Measurements from ENCODE around the gene COX4I2.
A peak's percentile ranks its signal among the peaks of the same experiment; 100 is the strongest.

Gene COX4I2

DNA sequence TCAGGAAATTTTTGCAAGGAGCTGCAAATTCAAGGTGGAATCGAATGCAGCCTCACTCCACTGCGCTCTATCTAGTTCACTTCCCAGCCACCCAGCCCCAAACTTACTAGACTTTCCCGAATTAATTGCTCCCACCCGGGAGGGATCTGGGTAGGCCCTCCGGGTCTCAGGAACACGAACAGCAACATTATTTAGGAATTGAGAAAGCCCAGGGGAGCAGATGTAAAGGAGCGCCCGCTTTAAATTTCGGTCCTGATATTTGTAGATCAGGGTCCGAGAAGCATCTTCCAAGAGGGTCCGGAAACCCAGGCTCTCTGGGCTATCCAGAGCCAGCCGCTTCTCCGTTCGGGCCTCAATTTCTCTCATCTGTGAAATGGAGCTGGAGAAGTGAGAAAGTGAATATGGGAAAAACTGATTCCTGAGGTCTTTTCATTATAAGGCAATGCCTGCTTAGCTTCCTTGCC, 33.1 kb upstream of the COX4I2 start:
- DNase-seq (ENCODE audit: low read depth), result no peak
- peak overlapping the region; percentile 97 for H3K4me3 ChIP-seq (replicated peaks; ENCODE audit: low read depth, low read length)
- TF ChIP-seq, protein P1, sequence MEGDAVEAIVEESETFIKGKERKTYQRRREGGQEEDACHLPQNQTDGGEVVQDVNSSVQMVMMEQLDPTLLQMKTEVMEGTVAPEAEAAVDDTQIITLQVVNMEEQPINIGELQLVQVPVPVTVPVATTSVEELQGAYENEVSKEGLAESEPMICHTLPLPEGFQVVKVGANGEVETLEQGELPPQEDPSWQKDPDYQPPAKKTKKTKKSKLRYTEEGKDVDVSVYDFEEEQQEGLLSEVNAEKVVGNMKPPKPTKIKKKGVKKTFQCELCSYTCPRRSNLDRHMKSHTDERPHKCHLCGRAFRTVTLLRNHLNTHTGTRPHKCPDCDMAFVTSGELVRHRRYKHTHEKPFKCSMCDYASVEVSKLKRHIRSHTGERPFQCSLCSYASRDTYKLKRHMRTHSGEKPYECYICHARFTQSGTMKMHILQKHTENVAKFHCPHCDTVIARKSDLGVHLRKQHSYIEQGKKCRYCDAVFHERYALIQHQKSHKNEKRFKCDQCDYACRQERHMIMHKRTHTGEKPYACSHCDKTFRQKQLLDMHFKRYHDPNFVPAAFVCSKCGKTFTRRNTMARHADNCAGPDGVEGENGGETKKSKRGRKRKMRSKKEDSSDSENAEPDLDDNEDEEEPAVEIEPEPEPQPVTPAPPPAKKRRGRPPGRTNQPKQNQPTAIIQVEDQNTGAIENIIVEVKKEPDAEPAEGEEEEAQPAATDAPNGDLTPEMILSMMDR (IDR thresholded peaks at IDR 0.05; ENCODE audit: low read length, missing control alignments), result no peak

DNA sequence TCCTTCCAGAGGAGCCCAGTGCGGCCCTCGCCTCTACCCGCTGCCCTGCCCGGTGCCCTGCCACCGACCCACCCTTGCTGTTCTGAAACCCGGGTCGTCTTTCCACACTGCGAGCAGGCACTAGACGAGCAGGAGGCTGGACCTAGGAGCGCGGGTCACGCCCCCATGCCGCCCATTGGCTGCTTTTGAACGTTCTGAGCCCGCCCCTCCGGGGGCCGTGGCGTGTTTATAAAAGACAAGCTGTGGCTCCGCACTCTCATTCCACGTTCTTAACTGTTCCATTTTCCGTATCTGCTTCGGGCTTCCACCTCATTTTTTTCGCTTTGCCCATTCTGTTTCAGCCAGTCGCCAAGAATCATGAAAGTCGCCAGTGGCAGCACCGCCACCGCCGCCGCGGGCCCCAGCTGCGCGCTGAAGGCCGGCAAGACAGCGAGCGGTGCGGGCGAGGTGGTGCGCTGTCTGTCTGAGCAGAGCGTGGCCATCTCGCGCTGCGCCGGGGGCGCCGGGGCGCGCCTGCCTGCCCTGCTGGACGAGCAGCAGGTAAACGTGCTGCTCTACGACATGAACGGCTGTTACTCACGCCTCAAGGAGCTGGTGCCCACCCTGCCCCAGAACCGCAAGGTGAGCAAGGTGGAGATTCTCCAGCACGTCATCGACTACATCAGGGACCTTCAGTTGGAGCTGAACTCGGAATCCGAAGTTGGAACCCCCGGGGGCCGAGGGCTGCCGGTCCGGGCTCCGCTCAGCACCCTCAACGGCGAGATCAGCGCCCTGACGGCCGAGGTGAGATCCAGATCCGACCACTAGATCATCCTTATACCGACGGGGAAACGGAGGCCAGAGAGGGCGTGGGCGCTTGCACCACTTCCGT, 32.4 kb upstream of the COX4I2 start, which contains the start of gene ID1:
TSS of gene ID1 (plus strand) at position 259 of the 871 bp plus-strand sequence. CDS start at position 358, 99 bp downstream.
- TF ChIP-seq, protein P1 (IDR thresholded peaks at IDR 0.05; ENCODE audit: low read length, missing control alignments), result no peak
- peak within 1 kb of the TSS; percentile 97 for H3K4me3 ChIP-seq (replicated peaks; ENCODE audit: low read depth, low read length)

DNA sequence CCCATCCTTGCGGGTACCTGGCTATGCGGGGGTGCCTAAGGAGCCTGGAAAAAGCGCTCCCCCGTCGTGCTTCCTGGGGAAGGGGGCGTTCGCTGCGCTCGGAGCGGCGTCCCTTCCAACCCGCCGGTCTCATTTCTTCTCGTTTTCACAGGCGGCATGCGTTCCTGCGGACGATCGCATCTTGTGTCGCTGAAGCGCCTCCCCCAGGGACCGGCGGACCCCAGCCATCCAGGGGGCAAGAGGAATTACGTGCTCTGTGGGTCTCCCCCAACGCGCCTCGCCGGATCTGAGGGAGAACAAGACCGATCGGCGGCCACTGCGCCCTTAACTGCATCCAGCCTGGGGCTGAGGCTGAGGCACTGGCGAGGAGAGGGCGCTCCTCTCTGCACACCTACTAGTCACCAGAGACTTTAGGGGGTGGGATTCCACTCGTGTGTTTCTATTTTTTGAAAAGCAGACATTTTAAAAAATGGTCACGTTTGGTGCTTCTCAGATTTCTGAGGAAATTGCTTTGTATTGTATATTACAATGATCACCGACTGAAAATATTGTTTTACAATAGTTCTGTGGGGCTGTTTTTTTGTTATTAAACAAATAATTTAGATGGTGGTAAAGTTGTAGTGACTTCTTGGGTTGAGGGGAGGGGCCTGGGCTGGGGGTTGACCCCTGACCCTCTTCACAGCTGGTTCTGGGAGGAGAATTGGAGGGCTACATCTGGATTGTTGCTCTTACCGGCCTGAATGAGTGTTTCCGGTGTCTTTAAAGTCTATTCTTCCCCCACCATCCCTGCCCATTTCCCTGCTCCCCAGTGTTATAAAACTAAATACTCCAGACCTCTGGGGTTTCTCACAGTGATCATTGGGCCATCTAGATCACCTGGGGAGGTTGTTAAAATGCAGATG, 31.6 kb upstream of the COX4I2 start:
- DNase-seq (ENCODE audit: low read depth), result peak; percentile 37
- TF ChIP-seq, protein P1 (IDR thresholded peaks at IDR 0.05; ENCODE audit: low read length, missing control alignments), result no peak
- H3K4me3 ChIP-seq (replicated peaks; ENCODE audit: low read depth, low read length), result peak overlapping the region; percentile 97

More for the DNA sequence above, 32.4 kb upstream of the COX4I2 start, which contains the start of gene ID1:
- DNase-seq (ENCODE audit: low read depth), result peak; percentile 98

DNA sequence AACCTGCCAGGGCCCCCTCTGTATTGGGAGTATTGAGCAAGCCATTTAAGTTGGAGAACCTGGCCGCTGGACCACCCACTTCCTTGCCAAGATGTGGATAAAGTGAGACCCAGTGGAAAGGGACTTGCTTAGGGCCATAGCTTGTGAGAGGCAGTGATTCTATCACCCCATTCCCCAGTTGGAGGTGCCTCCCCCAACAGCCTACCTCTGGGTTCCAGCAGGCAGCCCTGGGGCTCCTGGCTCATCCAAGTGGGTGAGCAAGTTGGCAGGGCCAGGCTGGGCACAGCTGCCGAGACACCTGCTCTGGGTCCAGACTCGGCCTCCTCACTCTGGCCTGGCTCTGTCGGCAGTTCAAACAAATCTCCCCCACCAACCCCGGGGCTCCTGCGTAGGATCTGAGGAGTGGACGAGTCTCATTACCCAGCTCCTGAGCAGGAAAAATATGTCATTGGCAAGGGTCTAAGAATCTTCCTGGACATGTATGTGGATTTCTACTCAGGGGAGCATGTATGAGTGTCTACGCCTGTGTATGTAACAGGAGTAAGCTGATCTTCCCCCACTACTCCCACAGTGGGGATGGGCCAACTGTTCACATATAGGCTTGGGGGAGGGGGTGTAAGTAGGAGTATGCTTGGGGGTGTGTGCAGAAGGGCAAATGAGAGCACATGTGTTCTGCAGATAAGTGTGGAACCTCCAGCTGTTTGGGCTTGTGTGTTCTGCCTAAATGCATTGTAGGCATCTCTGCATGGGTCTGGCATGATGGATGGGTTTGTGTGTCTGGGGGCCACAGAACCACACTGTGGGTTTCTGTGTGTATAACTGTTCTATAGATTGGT, 30.7 kb upstream of the COX4I2 start:
- peak; percentile 92 for DNase-seq (ENCODE audit: low read depth)
- H3K4me3 ChIP-seq (replicated peaks; ENCODE audit: low read depth, low read length), result peak overlapping the region; percentile 97
- TF ChIP-seq, protein P1 (IDR thresholded peaks at IDR 0.05; ENCODE audit: low read length, missing control alignments), result no peak

DNA sequence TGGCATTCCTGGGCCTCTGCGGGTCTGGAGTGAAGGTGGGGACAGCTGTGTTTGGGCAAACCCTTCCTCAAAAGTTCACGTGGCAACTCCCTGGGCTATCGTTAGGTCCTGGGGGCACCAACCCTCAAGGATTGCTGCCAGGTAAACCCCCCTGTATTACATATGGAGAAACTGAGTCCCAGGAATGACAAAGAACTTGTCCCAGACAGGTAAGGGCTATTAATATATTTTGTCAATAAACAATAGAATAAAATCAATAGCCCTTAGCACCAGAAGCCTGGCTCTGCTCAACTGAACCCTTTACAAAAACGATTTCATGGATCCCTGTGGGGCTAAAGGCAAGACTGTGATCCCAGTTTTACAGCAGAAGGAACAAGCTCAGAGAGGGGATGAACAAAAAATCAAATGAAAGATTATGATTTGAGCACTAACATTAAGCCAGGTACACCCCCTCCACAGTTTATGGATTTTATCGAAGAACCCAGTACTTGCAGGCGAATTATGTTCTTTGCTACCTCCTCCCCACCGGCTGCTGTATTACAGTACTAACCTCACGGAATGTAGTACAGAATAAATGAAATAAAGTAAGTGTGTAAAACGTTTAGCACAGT, 30.0 kb upstream of the COX4I2 start:
- TF ChIP-seq, protein P1 (IDR thresholded peaks at IDR 0.05; ENCODE audit: low read length, missing control alignments), result no peak
- peak overlapping the region; percentile 97 for H3K4me3 ChIP-seq (replicated peaks; ENCODE audit: low read depth, low read length)
- peak; percentile 65 for DNase-seq (ENCODE audit: low read depth)

All from fibroblast of pulmonary artery (primary cell).